GM10266 (cell line): ENCODE results near the gene SASS6.

Experiments
- DNase-seq: peaks from one replicate; pipeline ENCODE4 v3.0.0; 2012; ENCODE audit errors: extremely low spot score
- CTCF ChIP-seq: IDR thresholded peaks from 2 replicates; pipeline ENCODE4 v1.5.1; 2012; ENCODE audit warnings: mild to moderate bottlenecking, low read depth; ENCODE audit not compliant: control insufficient read depth, insufficient read depth; ENCODE audit errors: missing control alignments

The SASS6 gene

GRCh38 chr1:100162881-100163280 lies 30.2 kb upstream of the SASS6 start:
- DNase-seq, result no peak
- no peak for TF ChIP-seq CTCF

DNA sequence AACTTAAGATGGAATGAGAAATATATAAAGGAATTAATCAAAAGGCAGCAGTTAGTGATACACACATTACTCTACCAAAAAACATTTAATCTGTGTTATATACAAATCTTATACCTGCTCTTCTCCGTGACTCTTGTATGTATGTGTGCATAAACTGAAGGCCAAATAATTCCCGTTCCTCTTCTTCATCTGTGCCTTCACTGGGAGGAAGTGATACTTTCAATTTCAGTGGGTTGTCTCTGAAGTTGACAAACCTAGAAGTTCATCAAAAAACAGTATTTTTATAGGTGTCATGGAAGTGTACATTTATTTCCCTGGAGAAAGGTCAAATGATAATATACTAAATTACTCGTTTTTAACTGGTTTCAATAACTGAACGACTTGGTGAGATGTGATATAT lies 19.5 kb upstream of the SASS6 start:
- TF ChIP-seq CTCF, result no peak
- DNase-seq, result peak; percentile 18

- TF ChIP-seq CTCF, result no peak
- DNase-seq, result no peak
Measured at GRCh38 chr1:100151679-100152078, 18.9 kb upstream of the SASS6 start.

DNA sequence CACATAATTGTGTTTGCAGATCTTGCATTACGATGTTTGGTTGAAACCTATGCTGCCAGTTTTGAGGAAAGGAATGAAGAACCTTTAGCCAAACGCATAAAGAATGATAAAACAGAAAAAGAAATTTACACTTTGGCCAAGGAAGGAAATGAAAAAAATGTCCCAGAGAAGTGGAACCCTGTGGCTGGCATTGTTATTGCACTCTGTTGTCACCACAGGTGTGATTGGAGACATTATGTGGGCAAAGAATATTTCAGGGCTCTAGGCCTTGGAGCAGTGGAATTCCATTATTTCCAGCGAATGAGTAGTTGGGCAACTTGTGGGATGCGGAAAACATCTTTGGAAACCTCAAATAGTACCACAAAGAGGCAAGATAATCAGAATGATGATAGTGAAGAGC lies 15.1 kb upstream of the SASS6 start:
- DNase-seq, result no peak
- TF ChIP-seq CTCF, result no peak

GRCh38 chr1:100146958-100147357 lies 14.2 kb upstream of the SASS6 start:
- no peak for TF ChIP-seq CTCF
- no peak for DNase-seq

DNA sequence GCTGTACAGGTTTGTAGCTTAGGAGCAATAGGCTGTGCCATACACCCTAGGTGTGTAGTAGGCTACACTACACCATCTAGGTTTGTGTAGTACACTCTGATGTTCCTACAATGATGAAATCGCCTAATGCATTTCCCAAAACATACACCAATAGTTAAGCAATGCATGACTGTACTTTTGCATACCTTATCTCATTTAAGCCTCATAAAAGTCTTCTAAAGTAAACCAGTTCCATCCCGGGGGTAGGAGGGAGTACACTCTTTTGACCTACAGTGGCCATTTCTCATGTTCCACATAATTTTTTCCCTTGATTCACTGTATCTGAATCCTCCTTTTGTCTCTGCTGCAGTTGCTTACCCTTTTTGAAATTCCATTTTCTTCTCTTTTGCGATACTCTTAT lies 12.4 kb upstream of the SASS6 start:
- DNase-seq, result no peak
- no peak for TF ChIP-seq CTCF

DNA sequence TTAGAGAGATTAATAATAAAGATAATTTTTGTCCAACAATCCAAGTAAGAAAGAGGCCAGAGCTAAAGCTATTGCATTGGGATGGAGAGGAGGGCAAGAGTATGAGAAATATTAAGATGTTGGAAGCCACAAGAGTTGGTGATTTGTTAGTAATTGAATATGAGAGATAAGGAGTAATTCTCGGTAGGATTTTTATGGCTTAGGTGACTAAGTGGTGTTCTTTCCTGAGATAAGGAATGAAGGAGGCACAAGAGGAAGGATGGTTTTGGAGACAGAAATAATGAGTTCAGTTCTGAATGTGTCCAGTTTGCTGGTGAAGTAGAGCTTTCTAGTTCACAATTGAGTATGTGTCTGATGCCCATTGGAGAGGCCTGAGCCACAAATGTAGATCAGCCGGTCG lies 9.6 kb upstream of the SASS6 start:
- no peak for DNase-seq
- no peak for TF ChIP-seq CTCF
